ENCODE data around the gene SHB. TPM values are rescaled to one million over a fixed set of nuclear protein-coding genes. Genes with fewer than 3 reads are reported as not detected.
A peak's percentile ranks its signal among the peaks of the same experiment; 100 is the strongest.
"Not testable (repeated sequence)": the region's sequence is repeated elsewhere in the genome, so short reads cannot be mapped to it uniquely, and the experiment has no call there.

Gene SHB
- total RNA-seq, 2 experiments from 2014 or later = 1.2 to 1.3 TPM

DNA sequence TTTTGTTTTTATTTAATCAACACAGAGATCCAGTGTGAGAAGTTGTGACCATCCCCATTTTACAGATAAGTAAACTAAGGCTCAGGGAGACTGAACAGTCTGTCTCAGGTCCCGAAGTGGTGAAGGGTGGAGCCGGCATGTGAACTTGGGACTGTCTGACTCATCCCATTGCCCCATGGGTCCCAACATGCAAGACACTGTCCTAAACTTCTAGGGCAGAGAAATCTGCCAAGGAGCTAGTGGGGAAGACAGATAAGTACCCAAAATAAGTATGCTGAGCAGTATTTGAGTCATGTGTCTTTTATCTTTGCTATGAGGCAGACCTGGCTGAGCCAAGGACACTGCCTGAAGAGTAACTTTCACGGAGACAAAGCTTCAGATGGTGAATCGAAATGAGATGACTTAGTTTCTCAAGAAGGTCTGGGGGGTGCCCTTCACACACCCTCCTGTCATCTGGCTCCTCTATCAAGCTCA lies 100.8 kb downstream of the SHB start:
- CTCF ChIA-PET = interaction anchor here (0.9 to 1.3 kb wide), 2 partner anchors 31 to 42 kb away, joined by 3 to 4 read pairs; no protein-coding TSS in a partner anchor
- H3K27me3 Mint-ChIP-seq = no peaks in the 10 kb centered on the region
- intact Hi-C loops (cut with DNase I, micrococcal nuclease) = no loop called here
- no peak for DNase-seq
- peaks cover 20% of the 10 kb centered on the region for H3K4me1 Mint-ChIP-seq
- H3K36me3 Mint-ChIP-seq (ENCODE audit: low read depth) = no peaks in the 10 kb centered on the region
- no peak for ATAC-seq
- H3K27ac Mint-ChIP-seq = no peak overlapping the region
- POLR2A ChIA-PET = no interaction called here
- H3K9me3 Mint-ChIP-seq (ENCODE audit: low read depth) = no peaks in the 10 kb centered on the region
- no peak overlapping the region for H3K4me3 Mint-ChIP-seq

DNA sequence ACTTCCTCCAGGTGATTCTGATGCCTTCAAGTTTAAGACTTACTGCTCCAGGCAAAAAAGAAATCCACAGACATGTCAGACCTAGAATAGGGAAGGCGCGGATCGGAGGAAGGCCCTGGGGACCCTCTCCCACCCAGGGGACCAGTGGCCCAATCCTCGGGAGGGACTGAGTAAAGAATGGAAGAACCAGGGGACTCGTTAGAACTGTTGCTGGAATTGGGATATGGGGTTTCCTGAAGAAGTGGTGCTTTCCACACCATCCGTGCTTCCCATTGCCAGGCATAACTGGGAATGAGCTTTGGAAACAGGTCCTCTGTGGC lies 101.3 kb downstream of the SHB start:
- H3K27me3 Mint-ChIP-seq = no peaks in the 10 kb centered on the region
- CTCF ChIA-PET = no interaction called here
- ATAC-seq (no peak), DNase-seq (no peak)
- POLR2A ChIA-PET = no interaction called here
- intact Hi-C loops (cut with DNase I, micrococcal nuclease) = no loop called here
- no peaks in the 10 kb centered on the region for H3K36me3 Mint-ChIP-seq (ENCODE audit: low read depth)
- H3K4me1 Mint-ChIP-seq = peaks cover 20% of the 10 kb centered on the region
- H3K4me3 Mint-ChIP-seq = no peak overlapping the region
- no peaks in the 10 kb centered on the region for H3K9me3 Mint-ChIP-seq (ENCODE audit: low read depth)
- H3K27ac Mint-ChIP-seq = no peak overlapping the region

DNA sequence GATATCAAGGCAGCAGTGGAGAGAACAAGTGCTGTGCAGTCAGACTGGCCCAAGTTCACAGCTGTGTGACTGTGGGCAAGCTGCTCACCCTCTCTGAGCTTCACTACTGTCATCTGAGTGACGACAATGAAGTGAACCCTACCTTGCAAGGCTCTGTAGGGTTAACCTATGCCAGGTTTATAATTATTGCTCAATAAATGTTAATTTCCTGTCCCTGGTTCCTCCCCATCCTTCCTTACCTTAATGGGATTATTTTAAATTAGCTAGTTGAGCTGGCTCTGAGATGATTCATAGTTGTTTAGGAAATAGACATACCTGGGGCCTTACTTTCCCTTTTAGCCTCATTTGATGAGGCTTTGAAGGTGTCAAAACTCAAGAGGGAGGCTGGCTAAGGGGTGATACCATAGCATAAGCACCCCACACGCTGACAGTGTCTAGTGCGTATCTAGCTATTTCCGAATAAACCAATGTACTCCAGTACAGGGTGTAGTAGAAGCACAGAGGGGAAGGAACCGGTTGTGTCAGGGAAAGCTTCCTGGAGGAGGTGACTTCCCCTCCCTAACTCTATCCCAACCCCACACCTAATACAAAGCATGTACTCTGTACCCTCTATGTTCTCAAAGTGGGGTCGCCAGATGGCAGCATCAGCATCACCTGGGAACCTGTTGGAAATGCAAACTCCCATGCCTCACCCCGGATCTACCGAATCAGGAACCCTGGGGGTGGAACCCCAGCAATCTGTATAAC lies 101.8 kb downstream of the SHB start:
- intact Hi-C loops (cut with DNase I, micrococcal nuclease) = no loop called here
- Mint-ChIP-seq H3K4me3 (no peak overlapping the region), H3K27ac (no peak overlapping the region), H3K9me3 (ENCODE audit: low read depth) (no peaks in the 10 kb centered on the region), H3K36me3 (ENCODE audit: low read depth) (no peaks in the 10 kb centered on the region), H3K4me1 (peaks cover 20% of the 10 kb centered on the region), H3K27me3 (no peaks in the 10 kb centered on the region)
- ChIA-PET CTCF (interaction anchor here (1.0 to 1.4 kb wide), 2 partner anchors 12 to 56 kb away, joined by 3 read pairs; no protein-coding TSS in a partner anchor), POLR2A (no interaction called here)
- ATAC-seq (no peak), DNase-seq (no peak)

DNA sequence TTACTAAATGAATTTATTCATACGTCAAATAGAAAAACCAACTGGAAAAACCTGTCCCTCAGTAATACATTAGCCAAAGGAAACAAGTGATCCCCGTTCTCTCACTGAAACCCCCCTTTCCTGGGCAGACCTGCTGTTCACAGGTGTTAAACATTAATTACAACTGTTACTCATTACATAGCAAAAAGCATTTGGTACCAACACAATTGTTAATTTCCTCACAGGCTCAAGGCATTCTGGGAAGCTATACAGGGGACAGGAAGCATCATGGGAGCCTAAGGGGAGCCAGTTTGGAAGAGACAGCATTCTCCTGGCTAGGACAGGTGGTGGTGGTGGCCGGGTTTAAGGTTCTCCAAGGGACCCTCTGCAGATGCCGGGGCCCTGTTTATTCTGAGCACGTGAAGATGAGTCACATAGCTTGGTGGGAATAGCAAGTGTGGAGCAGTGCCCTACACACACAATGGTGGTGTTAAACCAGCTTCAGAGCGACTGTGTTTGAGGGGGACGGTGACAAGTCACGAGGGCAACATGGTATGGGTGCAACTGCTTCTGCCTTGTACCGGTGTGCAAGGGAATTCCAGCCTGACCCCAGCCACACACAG lies 102.5 kb downstream of the SHB start:
- H3K36me3 Mint-ChIP-seq (ENCODE audit: low read depth) = no peaks in the 10 kb centered on the region
- ChIA-PET POLR2A (no interaction called here), CTCF (interaction anchor here (1.0 to 1.5 kb wide), 3 partner anchors 8 to 55 kb away, joined by 3 to 4 read pairs (median 3); no protein-coding TSS in a partner anchor)
- no peak overlapping the region for H3K4me3 Mint-ChIP-seq
- H3K9me3 Mint-ChIP-seq (ENCODE audit: low read depth) = no peaks in the 10 kb centered on the region
- H3K27ac Mint-ChIP-seq = no peak overlapping the region
- H3K27me3 Mint-ChIP-seq = no peaks in the 10 kb centered on the region
- H3K4me1 Mint-ChIP-seq = peaks cover 20% of the 10 kb centered on the region
- DNase-seq (no peak), ATAC-seq (no peak)
- intact Hi-C loops (cut with DNase I, micrococcal nuclease) = no loop called here

DNA sequence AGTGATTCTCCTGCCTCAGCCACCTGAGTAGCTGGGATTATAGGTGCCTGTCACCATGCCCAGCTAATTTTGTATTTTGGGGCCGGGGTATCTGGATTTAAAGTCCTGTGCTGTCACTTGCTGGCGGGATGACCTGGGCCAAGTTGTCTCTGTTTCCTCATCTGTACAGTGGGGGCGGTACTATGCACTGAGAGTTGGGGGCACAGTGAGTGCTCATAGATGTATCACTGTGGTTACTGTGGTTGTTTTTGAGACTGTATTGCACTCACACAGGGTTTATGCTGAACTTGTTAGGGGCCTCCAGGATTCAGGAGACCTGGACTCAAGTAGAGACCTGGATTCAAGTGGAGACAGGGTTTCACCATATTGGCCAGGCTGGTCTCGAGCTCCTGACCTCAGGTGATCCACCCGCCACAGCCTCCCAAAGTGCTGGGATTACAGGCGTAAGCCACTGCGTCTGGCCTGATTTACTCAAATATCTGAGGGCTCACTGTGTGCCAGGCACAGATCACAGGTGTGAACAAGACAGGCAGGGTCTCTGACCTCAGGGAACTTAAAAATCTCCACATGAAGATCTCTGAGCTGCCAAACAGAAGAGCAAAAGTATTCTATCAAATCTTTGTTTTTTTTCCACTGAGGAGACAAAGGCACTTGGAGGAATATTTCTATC lies 103.2 kb downstream of the SHB start:
- H3K4me3 Mint-ChIP-seq; H3K36me3 Mint-ChIP-seq (ENCODE audit: low read depth); intact Hi-C loops (cut with DNase I, micrococcal nuclease); H3K27ac Mint-ChIP-seq; H3K27me3 Mint-ChIP-seq; POLR2A ChIA-PET; H3K9me3 Mint-ChIP-seq (ENCODE audit: low read depth): not testable (repeated sequence)
- ATAC-seq (peak; percentile 79), DNase-seq (peak; percentile 18)
- H3K4me1 Mint-ChIP-seq = peaks cover 16% of the 10 kb centered on the region
- CTCF ChIA-PET = interaction anchor here (1.0 to 1.5 kb wide), 3 partner anchors 9 to 55 kb away, joined by 3 to 4 read pairs (median 3); no protein-coding TSS in a partner anchor

DNA sequence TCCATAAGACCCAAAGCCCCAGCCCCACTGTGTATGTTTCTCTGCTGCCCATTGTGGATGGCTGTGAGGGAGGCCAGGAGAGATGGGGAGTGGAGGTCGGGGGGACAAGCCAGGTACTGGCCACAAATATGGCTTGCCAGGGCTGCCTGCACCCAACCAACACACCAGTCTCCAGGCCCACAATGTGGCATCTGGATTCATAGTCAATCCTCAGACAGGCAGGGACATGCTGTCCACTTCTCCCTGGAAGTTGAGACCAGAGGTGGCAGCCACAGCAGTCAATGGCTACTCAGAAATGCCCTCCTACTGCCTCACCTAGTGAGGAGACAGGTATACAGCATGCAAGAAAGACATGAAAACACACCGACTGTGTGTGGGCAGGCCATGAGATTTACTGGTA lies 103.9 kb downstream of the SHB start:
- intact Hi-C loops (cut with DNase I, micrococcal nuclease) = no loop called here
- Mint-ChIP-seq H3K36me3 (ENCODE audit: low read depth) (no peaks in the 10 kb centered on the region), H3K9me3 (ENCODE audit: low read depth) (no peaks in the 10 kb centered on the region), H3K27ac (no peak overlapping the region), H3K4me1 (peaks cover 14% of the 10 kb centered on the region), H3K27me3 (no peaks in the 10 kb centered on the region), H3K4me3 (no peak overlapping the region)
- ChIA-PET CTCF (interaction anchor here (1.5 kb wide), 1 partner anchor 10 kb away, joined by 4 read pairs; no protein-coding TSS in a partner anchor), POLR2A (no interaction called here)
- DNase-seq (no peak), ATAC-seq (no peak)

DNA sequence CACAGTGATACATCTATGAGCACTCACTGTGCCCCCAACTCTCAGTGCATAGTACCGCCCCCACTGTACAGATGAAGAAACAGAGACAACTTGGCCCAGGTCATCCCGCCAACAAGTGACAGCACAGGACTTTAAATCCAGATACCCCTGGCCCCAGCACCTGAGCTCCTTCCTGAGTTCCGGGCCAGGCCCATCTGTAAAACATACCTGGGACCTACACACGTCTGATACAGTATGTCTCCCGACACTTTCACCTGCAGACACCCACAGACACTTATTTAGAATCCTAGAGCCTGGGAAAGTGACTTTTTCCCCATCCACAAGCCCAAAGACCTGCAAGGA lies 104.3 kb downstream of the SHB start:
- CTCF ChIA-PET = no interaction called here
- peaks cover 14% of the 10 kb centered on the region for H3K4me1 Mint-ChIP-seq

DNA sequence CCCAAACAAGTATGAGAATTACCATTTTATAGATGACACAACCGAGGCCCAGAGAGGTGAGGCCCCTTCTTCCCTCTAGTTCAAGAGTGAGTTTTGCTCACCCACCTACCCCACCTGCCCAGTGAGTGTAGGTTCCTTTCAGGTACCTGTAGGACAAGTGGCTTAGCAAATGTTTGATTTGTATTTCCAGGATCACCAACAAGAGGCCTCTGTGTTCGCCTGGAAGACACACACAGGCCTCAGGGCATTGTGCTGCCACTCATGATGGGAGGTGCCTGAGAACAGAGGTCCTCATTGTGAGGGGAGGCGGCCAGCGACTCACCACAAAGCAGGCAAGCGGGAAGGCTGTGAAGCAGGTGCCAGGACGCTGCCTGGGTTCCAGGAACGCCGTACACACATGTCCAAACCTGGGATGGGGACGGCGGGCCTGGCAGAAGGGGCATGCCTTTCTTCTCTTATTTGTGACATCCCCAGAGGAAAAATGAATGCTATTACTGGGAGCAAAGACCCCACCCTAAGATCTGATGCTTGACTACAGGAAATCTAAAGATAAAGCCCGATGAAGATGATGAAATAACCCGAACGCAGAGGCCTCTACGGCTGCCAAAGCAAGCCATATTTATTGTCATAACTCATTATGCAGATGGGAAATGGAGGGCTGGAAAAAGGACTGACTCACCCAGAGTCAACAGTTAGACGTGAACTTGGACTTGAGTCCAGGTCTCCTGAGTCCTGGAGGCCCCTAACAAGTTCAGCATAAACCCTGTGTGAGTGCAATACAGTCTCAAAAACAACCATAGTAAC lies 104.9 kb downstream of the SHB start:
- intact Hi-C loops (cut with DNase I, micrococcal nuclease) = no loop called here
- ChIA-PET POLR2A (no interaction called here), CTCF (no interaction called here)
- no peaks in the 10 kb centered on the region for H3K27me3 Mint-ChIP-seq
- DNase-seq = no peak
- H3K36me3 Mint-ChIP-seq (ENCODE audit: low read depth) = no peaks in the 10 kb centered on the region
- peaks cover 14% of the 10 kb centered on the region for H3K4me1 Mint-ChIP-seq
- H3K9me3 Mint-ChIP-seq (ENCODE audit: low read depth) = no peaks in the 10 kb centered on the region
- H3K4me3 Mint-ChIP-seq = no peak overlapping the region
- peak overlapping the region; percentile 15 for H3K27ac Mint-ChIP-seq
- peak; percentile 63 for ATAC-seq

More for the DNA sequence above, 104.3 kb downstream of the SHB start:
- Mint-ChIP-seq H3K36me3 (ENCODE audit: low read depth) (no peaks in the 10 kb centered on the region), H3K27ac (peak overlapping the region; percentile 55), H3K27me3 (no peaks in the 10 kb centered on the region), H3K4me3 (no peak overlapping the region), H3K9me3 (ENCODE audit: low read depth) (no peaks in the 10 kb centered on the region)
- POLR2A ChIA-PET = no interaction called here
- no peak for ATAC-seq
- intact Hi-C loops (cut with DNase I, micrococcal nuclease) = no loop called here
- no peak for DNase-seq

DNA sequence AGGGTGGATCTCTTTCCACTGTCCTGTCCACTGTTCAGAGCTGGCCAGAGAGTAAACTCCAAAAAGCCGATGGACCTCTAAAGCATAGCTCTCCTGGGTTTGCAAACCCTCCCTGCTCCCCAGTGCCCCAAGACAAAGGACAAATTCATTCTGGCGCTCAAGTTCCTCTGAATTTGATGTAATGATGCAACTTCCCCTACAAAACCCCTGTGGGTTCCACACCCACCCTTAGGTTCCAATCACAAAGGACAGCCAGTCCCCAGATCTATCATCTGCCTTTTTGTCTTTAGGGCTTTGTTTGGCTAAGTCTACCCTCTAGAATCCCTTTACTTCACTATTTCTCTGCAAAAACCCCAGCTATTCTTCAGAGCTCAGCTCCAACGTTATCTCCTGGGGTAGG lies 107.7 kb downstream of the SHB start:
- no peak for DNase-seq
- ChIA-PET CTCF (interaction anchor here (0.7 to 0.9 kb wide), 2 partner anchors 48 to 82 kb away, joined by 3 read pairs; no protein-coding TSS in a partner anchor), POLR2A (no interaction called here)
- H3K27ac Mint-ChIP-seq = no peak overlapping the region
- peaks cover 11% of the 10 kb centered on the region for H3K4me1 Mint-ChIP-seq
- H3K9me3 Mint-ChIP-seq (ENCODE audit: low read depth) = no peaks in the 10 kb centered on the region
- ATAC-seq = no peak
- H3K36me3 Mint-ChIP-seq (ENCODE audit: low read depth) = no peaks in the 10 kb centered on the region
- intact Hi-C loops (cut with DNase I, micrococcal nuclease) = no loop called here
- H3K4me3 Mint-ChIP-seq = no peak overlapping the region
- no peaks in the 10 kb centered on the region for H3K27me3 Mint-ChIP-seq

DNA sequence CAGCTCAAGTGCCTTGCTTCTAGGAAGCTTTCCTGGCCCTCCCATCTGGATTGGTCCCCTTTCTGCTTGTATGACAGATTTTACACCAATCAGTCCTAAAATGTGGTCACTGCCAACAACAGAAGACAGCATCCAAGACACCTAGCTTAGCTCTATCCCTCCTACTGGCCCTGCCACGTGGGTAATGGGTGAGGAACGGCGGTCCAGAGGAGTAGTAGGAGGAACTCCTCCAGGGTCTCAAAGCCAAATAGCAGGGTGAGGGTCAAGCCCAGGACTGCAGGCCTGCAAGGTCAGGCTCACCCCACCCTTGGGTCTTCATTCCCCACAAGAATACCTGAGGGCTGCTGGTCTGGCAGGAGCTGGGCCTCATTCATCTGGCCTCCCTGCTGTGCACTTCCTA lies 108.4 kb downstream of the SHB start:
- Mint-ChIP-seq H3K4me3 (no peak overlapping the region), H3K36me3 (ENCODE audit: low read depth) (no peaks in the 10 kb centered on the region), H3K27ac (no peak overlapping the region), H3K4me1 (peaks cover 11% of the 10 kb centered on the region), H3K27me3 (no peaks in the 10 kb centered on the region), H3K9me3 (ENCODE audit: low read depth) (no peaks in the 10 kb centered on the region)
- intact Hi-C loops (cut with DNase I, micrococcal nuclease) = no loop called here
- ATAC-seq (no peak), DNase-seq (no peak)
- ChIA-PET POLR2A (no interaction called here), CTCF (interaction anchor here (0.7 to 0.9 kb wide), 2 partner anchors 47 to 82 kb away, joined by 3 read pairs; no protein-coding TSS in a partner anchor)

DNA sequence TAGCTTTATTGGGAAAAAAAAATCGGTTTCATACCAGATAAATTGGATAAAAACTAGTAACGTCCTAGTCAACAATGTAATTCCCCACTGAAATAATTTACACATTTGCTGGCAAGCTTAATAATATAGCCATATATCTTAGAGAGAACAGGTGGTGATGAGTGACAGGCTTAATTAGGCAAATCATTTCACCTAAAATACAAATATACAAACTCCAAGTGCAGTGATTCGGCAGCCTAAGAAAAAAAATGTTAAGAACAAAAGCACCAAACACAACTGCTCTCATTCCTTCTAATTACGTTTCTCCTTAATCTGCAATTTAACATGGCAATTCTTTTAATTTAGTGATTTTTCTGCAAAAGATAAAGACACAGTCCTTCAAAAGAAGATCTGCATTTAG lies 109.1 kb downstream of the SHB start:
- ATAC-seq = no peak
- intact Hi-C loops (cut with DNase I, micrococcal nuclease) = no loop called here
- CTCF ChIA-PET = no interaction called here

More for the DNA sequence above, 109.1 kb downstream of the SHB start:
- Mint-ChIP-seq H3K4me3 (no peak overlapping the region), H3K36me3 (ENCODE audit: low read depth) (no peaks in the 10 kb centered on the region), H3K9me3 (ENCODE audit: low read depth) (no peaks in the 10 kb centered on the region), H3K27me3 (no peaks in the 10 kb centered on the region), H3K27ac (no peak overlapping the region), H3K4me1 (peaks cover 12% of the 10 kb centered on the region)
- no peak for DNase-seq
- POLR2A ChIA-PET = no interaction called here

All from activated CD4-positive, alpha-beta T cell treated with anti-CD3 and anti-CD28 coated beads for 36 hours (primary cell).